Stimulated activated CD8-positive, alpha-beta memory T cell treated with anti-CD3 and anti-CD28 coated beads, Interleukin-2, amount 100 ng/mL, for 48 hours (primary cell): ENCODE data around the gene OR4D1.

ENCODE experiments used
- DNase-seq, 2 donors: peaks; one replicate each; pipeline ENCODE4 v3.0.0-alpha.2; 2020; ENCODE audit warnings: low read depth in 2 of 2

OR4D1 gene

GRCh38 chr17:58193641-58194255, 45.6 kb downstream of the OR4D1 start:
- DNase-seq: no peak

GRCh38 chr17:58195518-58196123, 47.4 kb downstream of the OR4D1 start:
- no peak for DNase-seq

- DNase-seq: no peak
These were observed 48.4 kb downstream of the OR4D1 start for GRCh38 chr17:58196610-58197009.

GRCh38 chr17:58200024-58200633, 51.9 kb downstream of the OR4D1 start:
- peak; percentile 36 to 60 for DNase-seq

- no peak for DNase-seq
These were observed 54.7 kb downstream of the OR4D1 start for GRCh38 chr17:58202859-58203258.

DNA sequence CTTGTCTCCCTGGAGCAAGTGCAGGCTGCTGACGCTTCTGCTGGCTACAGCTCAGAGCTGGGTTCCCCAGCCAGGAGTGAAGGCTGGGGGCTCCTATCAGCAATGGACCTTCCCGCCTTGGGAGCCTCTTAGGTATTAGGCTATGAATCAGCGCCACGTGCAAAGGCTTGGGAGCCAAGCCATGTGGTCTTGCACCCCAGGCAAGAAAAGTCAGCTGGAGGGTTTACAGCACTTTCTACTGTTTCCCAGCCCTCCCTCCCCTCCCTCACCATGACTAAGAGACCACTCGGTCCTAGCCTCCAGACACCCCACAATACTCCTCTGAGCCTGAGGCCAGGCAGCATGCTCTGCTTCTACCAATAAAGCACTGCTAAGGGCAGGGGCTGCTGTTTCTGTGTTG, 56.6 kb downstream of the OR4D1 start:
- no peak for DNase-seq

GRCh38 chr17:58205936-58206335, 57.8 kb downstream of the OR4D1 start:
- DNase-seq: no peak

DNA sequence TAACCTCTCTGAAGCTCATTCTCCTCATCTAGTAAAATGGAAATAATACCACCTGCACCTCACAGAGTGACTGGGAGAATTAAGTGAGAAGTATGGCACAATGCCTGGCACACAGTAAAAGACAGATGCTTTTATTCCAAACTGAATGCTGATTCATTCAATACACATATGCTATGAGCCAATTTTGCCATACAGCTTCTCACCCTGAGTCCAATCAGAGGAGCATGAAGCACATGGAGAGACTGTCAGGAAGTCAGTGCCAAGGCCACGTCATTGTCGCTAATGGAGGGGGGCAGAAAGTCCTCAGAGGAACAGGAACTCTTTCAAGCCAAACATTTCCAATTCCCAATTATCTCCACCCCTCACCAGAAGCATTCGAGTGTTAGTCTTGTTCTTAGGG, 59.3 kb downstream of the OR4D1 start:
- DNase-seq: no peak

- no peak for DNase-seq
These were observed 60.2 kb downstream of the OR4D1 start for GRCh38 chr17:58208344-58208743.
